Prostate gland (tissue), 2 donors: ENCODE measurements around the gene ATF6. TPM values are rescaled to one million over a fixed set of nuclear protein-coding genes. Genes with fewer than 3 reads are reported as not detected.
"Not testable (repeated sequence)": the region's sequence is repeated elsewhere in the genome, so short reads cannot be mapped to it uniquely, and the experiment has no call there.

Experiments
- DNase-seq: peaks from one replicate; pipeline ENCODE4 v3.0.0-alpha.2; 2019; ENCODE audit warnings: low spot score
- H3K27ac ChIP-seq, 2 donors: fragments of 200-600 bp; sonication (generic); 2 replicates each; pipeline ENCODE4 v1.5.1; 2017 to 2019
- H3K27me3 ChIP-seq: fragments of 200-600 bp; sonication (generic); replicated peaks from 2 replicates; pipeline ENCODE4 v1.5.1; 2019; ENCODE audit not compliant: insufficient read depth
- H3K36me3 ChIP-seq, 2 donors: fragments of 200-600 bp; sonication (generic); 1 replicate in 1 of 2; 2 replicates in 1 of 2; pipeline versions ENCODE4 v1.5.1 to v1.8.1; 2017 to 2019
- H3K4me1 ChIP-seq: fragments of 200-600 bp; sonication (generic); replicated peaks from 2 replicates; pipeline ENCODE4 v1.5.1; 2019
- H3K4me3 ChIP-seq, 2 donors: fragments of 200-600 bp; sonication (generic); 2 replicates each; pipeline ENCODE4 v1.5.1; 2017 to 2019
- H3K9me3 ChIP-seq: fragments of 200-600 bp; sonication (generic); 2 replicates; pipeline ENCODE4 v1.5.1; 2017
- CTCF ChIP-seq, 4 experiments: fragments of 200-600 bp in 2 of 4; fragments of 450-650 bp in 2 of 4; sonication (generic) in 2 of 4; IDR thresholded peaks; 1 replicate in 3 of 4; 2 replicates in 1 of 4; pipeline ENCODE4 v1.5.1; 2016 to 2019; ENCODE audit warnings: antibody characterized with exemption in 4 of 4, mild to moderate bottlenecking in 2 of 4, moderate library complexity in 2 of 4
- POLR2A ChIP-seq: fragments of 450-650 bp; IDR thresholded peaks from one replicate; pipeline ENCODE4 v1.6.1; 2016; ENCODE audit warnings: antibody characterized with exemption, mild to moderate bottlenecking
- POLR2AphosphoS5 ChIP-seq: sonication (generic); formaldehyde crosslinking; IDR thresholded peaks from one replicate; pipeline ENCODE4 v1.6.1; 2017; ENCODE audit warnings: antibody characterized with exemption
- WGBS: methylation state at CpG from one replicate; pipeline ENCODE4 v1.1.5; 2018; 5-methylcytosine and 5-hydroxymethylcytosine counted together
- intact Hi-C: fragments of 100-400 bp; cut with DNase I; formaldehyde crosslinking; loops from one replicate; pipeline ENCODE4 v1.14.2; 2022
- total RNA-seq, 2 donors: library from RNA; depleted of rRNA; stranded (reverse); fragments of >200 nt; gene quantifications; one replicate each; pipeline ENCODE4 v1.1.0, GENCODE V29; 2016

ATF6 gene
- total RNA-seq, 2 donors from 2014 or later = 34.6 to 38.9 TPM

DNA sequence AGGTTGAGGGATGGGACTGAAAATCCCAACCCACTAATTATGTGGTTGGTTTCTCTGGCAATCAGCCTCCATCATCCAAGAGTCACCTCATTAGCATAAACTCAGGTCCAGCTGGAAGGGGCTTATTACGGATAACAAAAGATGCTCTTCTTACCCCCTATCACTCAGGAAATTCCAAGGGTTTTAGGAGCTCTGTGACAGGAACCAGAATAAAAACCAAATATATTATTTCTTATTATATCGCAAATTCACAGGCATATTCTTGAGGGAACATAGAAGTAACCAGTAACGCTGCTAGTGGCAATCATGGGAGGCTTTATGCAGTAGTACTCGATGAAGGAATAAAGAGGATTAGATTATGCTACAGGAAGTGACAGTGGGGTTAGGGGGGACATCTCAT is 59.7 kb downstream of the ATF6 start:
- WGBS = 95% methylated on average over 4 of the region's 4 CpGs
- Histone ChIP-seq H3K27me3 (no peaks in the 10 kb centered on the region), H3K36me3 (no peaks in the 10 kb centered on the region), H3K27ac (no peak overlapping the region), H3K4me1 (no peaks in the 10 kb centered on the region), H3K4me3 (no peak overlapping the region), H3K9me3 (no peaks in the 10 kb centered on the region)
- no peak for TF ChIP-seq CTCF (IDR thresholded peaks at IDR 0.05)
- TF ChIP-seq POLR2A = no peak
- no peak for TF ChIP-seq POLR2AphosphoS5
- intact Hi-C loops = no loop called here
- no peak for DNase-seq

- no peaks in the 10 kb centered on the region for H3K9me3 ChIP-seq
- no peak overlapping the region for H3K4me3 ChIP-seq
- DNase-seq = no peak
- H3K27ac ChIP-seq = no peak overlapping the region
- intact Hi-C loops = no loop called here
- no peaks in the 10 kb centered on the region for H3K4me1 ChIP-seq
- WGBS = 91% methylated on average over 2 of the region's 2 CpGs
- TF ChIP-seq POLR2A = no peak
- no peak for TF ChIP-seq CTCF (IDR thresholded peaks at IDR 0.05)
- no peak for TF ChIP-seq POLR2AphosphoS5
- no peaks in the 10 kb centered on the region for H3K27me3 ChIP-seq
- no peaks in the 10 kb centered on the region for H3K36me3 ChIP-seq
Measured at GRCh38 chr1:161826478-161826877, 60.4 kb downstream of the ATF6 start.

DNA sequence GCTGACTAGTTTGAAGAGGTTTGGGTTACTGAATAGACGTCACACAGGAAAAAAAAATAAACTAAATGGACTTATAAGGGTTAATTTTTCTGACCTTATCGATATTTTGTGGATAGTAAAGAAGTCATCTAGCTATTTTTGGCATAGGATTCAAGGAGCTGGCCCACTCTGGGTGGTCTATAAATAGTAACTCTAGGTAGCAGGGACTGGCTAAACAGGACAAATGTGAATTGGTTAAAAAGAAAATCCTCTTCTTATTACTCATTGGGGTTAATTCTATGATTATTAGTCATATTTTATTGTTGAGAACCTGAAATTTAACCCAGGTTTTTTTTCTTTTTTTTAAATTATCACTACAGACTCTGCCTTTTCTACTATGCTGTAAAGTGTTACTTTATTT is 61.7 kb downstream of the ATF6 start:
- Histone ChIP-seq H3K4me1 (no peaks in the 10 kb centered on the region), H3K27ac (no peak overlapping the region), H3K9me3 (no peaks in the 10 kb centered on the region), H3K4me3 (no peak overlapping the region), H3K27me3 (no peaks in the 10 kb centered on the region), H3K36me3 (no peaks in the 10 kb centered on the region)
- DNase-seq = no peak
- intact Hi-C loops = no loop called here
- TF ChIP-seq POLR2AphosphoS5 (no peak), CTCF (IDR thresholded peaks at IDR 0.05) (no peak), POLR2A (no peak)
- 58% methylated on average over 2 of the region's 2 CpGs for WGBS

DNA sequence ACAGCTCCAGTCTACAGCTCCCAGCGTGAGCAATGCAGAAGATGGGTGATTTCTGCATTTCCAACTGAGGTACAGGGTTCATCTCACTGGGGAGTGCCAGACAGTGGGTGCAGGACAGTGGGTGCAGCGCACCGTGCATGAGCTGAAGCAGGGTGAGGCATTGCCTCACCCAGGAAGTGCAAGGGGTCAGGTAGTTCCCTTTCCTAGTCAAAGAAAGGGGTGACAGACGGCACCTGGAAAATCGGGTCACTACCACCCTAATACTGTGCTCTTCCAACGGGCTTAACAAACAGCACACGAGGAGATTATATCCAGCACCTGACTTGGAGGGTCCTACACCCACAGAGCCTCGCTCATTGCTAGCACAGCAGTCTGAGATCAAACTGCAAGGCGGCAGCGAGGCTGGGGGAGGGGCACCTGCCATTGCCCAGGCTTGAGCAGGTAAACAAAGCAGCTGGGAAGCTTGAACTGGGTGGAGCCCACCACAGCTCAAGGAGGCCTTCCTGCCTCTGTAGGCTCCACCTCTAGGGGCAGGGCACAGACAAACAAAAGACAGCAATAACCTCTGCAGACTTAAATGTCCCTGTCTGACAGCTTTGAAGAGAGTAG is 66.3 kb downstream of the ATF6 start:
- 96% methylated on average over 10 of the region's 10 CpGs for WGBS
- H3K4me3 ChIP-seq, H3K27ac ChIP-seq, DNase-seq, H3K4me1 ChIP-seq, H3K9me3 ChIP-seq, H3K27me3 ChIP-seq, intact Hi-C loops, H3K36me3 ChIP-seq: not testable (repeated sequence)

DNA sequence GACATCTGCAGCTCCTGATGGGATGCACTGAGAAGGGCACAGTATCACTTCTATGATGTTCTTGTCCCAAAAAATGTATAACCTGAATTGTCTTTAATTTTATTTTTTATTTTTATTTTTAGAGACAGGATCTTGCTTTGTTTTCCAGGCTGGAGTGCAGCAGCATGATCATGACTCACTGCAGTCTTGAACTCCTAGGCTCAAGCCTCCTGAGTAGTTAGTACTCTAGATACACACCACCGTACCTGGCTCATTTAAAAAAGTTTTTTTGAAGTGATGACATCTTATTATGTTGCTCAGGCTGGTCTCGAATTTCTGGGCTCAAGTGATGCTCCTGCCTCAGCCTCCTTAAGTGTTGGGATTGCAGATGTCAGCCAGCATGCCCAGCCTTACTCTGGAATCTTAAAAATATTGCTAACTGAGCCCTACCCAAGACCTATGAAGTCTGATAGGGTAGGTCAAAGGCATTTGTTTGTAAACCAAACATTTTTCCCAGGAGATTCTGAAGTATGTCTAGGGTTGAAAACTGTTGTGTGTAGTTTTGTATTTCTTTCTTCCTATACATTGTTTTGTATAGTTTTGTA is 68.9 kb downstream of the ATF6 start:
- TF ChIP-seq POLR2A (no peak), POLR2AphosphoS5 (no peak), CTCF (IDR thresholded peaks at IDR 0.05) (no peak)
- DNase-seq = no peak
- H3K4me1 ChIP-seq = no peaks in the 10 kb centered on the region
- no peaks in the 10 kb centered on the region for H3K36me3 ChIP-seq
- 82% methylated on average over 2 of the region's 2 CpGs for WGBS
- no peaks in the 10 kb centered on the region for H3K27me3 ChIP-seq
- no peak overlapping the region for H3K27ac ChIP-seq
- H3K9me3 ChIP-seq = no peaks in the 10 kb centered on the region
- H3K4me3 ChIP-seq = no peak overlapping the region
- intact Hi-C loops = no loop called here
